Measurements from ENCODE around the gene OXNAD1. TPM values are rescaled to one million over a fixed set of nuclear protein-coding genes. Genes with fewer than 3 reads are reported as not detected.

The OXNAD1 gene
- total RNA-seq, 1 experiment from 2014 or later, result 12.1 TPM

- TF ChIP-seq YY1 (IDR thresholded peaks at IDR 0.05; ENCODE audit: extremely low read depth, insufficient replicate concordance, low read depth, low read length) (no peak), REST (IDR thresholded peaks at IDR 0.05; ENCODE audit: low read depth) (no peak), CEBPB (IDR thresholded peaks at IDR 0.05; ENCODE audit: low read depth) (no peak), SP1 (IDR thresholded peaks at IDR 0.05; ENCODE audit: low read depth) (no peak), POLR2A (IDR thresholded peaks at IDR 0.05; ENCODE audit: borderline replicate concordance, extremely low read depth, insufficient read depth, insufficient read length) (no peak), JUND (IDR thresholded peaks at IDR 0.05) (no peak), CBX3 (IDR thresholded peaks at IDR 0.05; ENCODE audit: low read depth) (no peak), EGR1 (IDR thresholded peaks at IDR 0.05; ENCODE audit: low read depth) (no peak), RAD21 (IDR thresholded peaks at IDR 0.05; ENCODE audit: low read depth) (no peak), SRF (IDR thresholded peaks at IDR 0.05; ENCODE audit: low read depth) (no peak), EZH2phosphoT487 (IDR thresholded peaks at IDR 0.05; ENCODE audit: borderline replicate concordance) (no peak), TCF7L2 (IDR thresholded peaks at IDR 0.05; ENCODE audit: borderline replicate concordance, extremely low read depth, insufficient read depth, insufficient read length) (no peak)
- TF ChIP-seq, protein P1, sequence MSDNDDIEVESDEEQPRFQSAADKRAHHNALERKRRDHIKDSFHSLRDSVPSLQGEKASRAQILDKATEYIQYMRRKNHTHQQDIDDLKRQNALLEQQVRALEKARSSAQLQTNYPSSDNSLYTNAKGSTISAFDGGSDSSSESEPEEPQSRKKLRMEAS (IDR thresholded peaks at IDR 0.05), result no peak
- no TSS peak for BruUV-seq (replicated peaks)
- Histone ChIP-seq H3K4me1 (ENCODE audit: control insufficient read depth in 1 of 2, insufficient read depth in 2 of 2, low read length in 2 of 2) (no peaks in the 10 kb centered on the region), H3K9me2 (ENCODE audit: insufficient read depth) (no peaks in the 10 kb centered on the region), H3K4me3 (replicated peaks in 1 of 2; ENCODE audit: low read depth in 1 of 2, low read length in 2 of 2) (no peak overlapping the region), H3K36me3 (ENCODE audit: control insufficient read depth in 1 of 2, insufficient read depth in 2 of 2, low read length in 2 of 2) (peaks cover 3 to 10% of the 10 kb centered on the region in 2 experiments), H3K9ac (ENCODE audit: low read length) (no peak overlapping the region), H3K27me3 (ENCODE audit: insufficient read depth, low read length) (no peaks in the 10 kb centered on the region), H2AFZ (ENCODE audit: low read depth, low read length, poor library complexity, severe bottlenecking) (no peak overlapping the region), H3K4me2 (ENCODE audit: low read length) (no peak overlapping the region), H3K9me3 (ENCODE audit: control insufficient read depth in 1 of 2, insufficient read depth in 1 of 2, low read depth in 1 of 2, low read length in 2 of 2) (no peaks in the 10 kb centered on the region), H3K27ac (ENCODE audit: low read depth, low read length) (no peak overlapping the region), H3K79me2 (ENCODE audit: insufficient read depth, low read length) (no peaks in the 10 kb centered on the region), H4K20me1 (ENCODE audit: insufficient read depth) (no peaks in the 10 kb centered on the region)
- ChIA-PET RAD21 (ENCODE audit: low non-redundant PET in 1 of 2, low total read pairs in 2 of 2, uncharacterized antibody in 2 of 2, unreplicated experiment in 2 of 2) (no interaction called here), POLR2A (no interaction called here), CTCF (no interaction called here)
- ATAC-seq, result no peak
- intact Hi-C loops (cut with micrococcal nuclease), result no loop called here
- no peak for DNase-seq (ENCODE audit: low read depth, low spot score)
Measured at GRCh38 chr3:16255726-16256125, 9.3 kb upstream of the OXNAD1 start.

Measured in HCT116 (cell line).